Thyroid gland (tissue), 4 donors: ENCODE measurements around the gene NFE2L2. TPM values are rescaled to one million over a fixed set of nuclear protein-coding genes. Genes with fewer than 3 reads are reported as not detected.
A peak's percentile ranks its signal among the peaks of the same experiment; 100 is the strongest.

Experiments used
- DNase-seq, 2 donors: peaks; one replicate each; pipeline ENCODE4 v3.0.0-alpha.2; 2019
- H3K27ac ChIP-seq, 3 donors: fragments of 200-600 bp; sonication (generic); 1 replicate in 2 of 3; 2 replicates in 1 of 3; pipeline ENCODE4 v1.5.1; 2016 to 2019; ENCODE audit warnings: mild to moderate bottlenecking in 1 of 3, moderate library complexity in 1 of 3
- H3K27me3 ChIP-seq: fragments of 200-600 bp; sonication (generic); one replicate; pipeline ENCODE4 v1.5.1; 2019
- H3K36me3 ChIP-seq, 2 donors: fragments of 200-600 bp; sonication (generic); one replicate each; pipeline ENCODE4 v1.5.1; 2016 to 2019
- H3K4me1 ChIP-seq, 2 donors: fragments of 200-600 bp; sonication (generic); one replicate each; pipeline ENCODE4 v1.5.1; 2017 to 2019
- H3K4me3 ChIP-seq, 3 donors: fragments of 200-600 bp; sonication (generic); replicated peaks in 1 of 3; 1 replicate in 2 of 3; 2 replicates in 1 of 3; pipeline ENCODE4 v1.5.1; 2016; ENCODE audit warnings: mild to moderate bottlenecking in 1 of 3
- H3K9me3 ChIP-seq: fragments of 200-600 bp; sonication (generic); one replicate; pipeline ENCODE4 v1.5.1; 2017
- CTCF ChIP-seq, 6 experiments: fragments of 200-600 bp in 3 of 6; fragments of 450-650 bp in 3 of 6; sonication (generic) in 3 of 6; IDR thresholded peaks; one replicate each; pipeline ENCODE4 v1.5.1; 2016 to 2019; ENCODE audit warnings: antibody characterized with exemption in 6 of 6, mild to moderate bottlenecking in 2 of 6, inconsistent platforms in 1 of 6, moderate library complexity in 1 of 6
- POLR2A ChIP-seq, 2 donors: fragments of 450-650 bp; IDR thresholded peaks; one replicate each; pipeline ENCODE4 v1.6.1; 2017; ENCODE audit warnings: antibody characterized with exemption in 2 of 2, mild to moderate bottlenecking in 2 of 2, moderate library complexity in 1 of 2
- WGBS, 2 donors: methylation state at CpG; one replicate each; pipeline ENCODE4 v1.1.5; 2017; 5-methylcytosine and 5-hydroxymethylcytosine counted together
- intact Hi-C: fragments of 100-400 bp; cut with DNase I; formaldehyde crosslinking; loops from one replicate; pipeline ENCODE4 v1.15.1; 2023
- total RNA-seq, 4 donors: library from RNA; depleted of rRNA; stranded (reverse); fragments of >200 nt; gene quantifications; one replicate each; pipeline ENCODE4 v1.2.3, GENCODE V29; 2016

The NFE2L2 gene
- total RNA-seq, 4 donors from 2014 or later, result 139 to 157 (median 144) TPM

- Histone ChIP-seq H3K4me1 (peaks cover 88 to 89% of the 10 kb centered on the region in 2 donors), H3K4me3 (no peak overlapping the region)
Observed at GRCh38 chr2:177256695-177257094, 7.8 kb downstream of the NFE2L2 start.

GRCh38 chr2:177256026-177256425, 8.5 kb downstream of the NFE2L2 start:
- Histone ChIP-seq H3K4me1 (peaks cover 88 to 95% of the 10 kb centered on the region in 2 donors), H3K27me3 (no peaks in the 10 kb centered on the region), H3K36me3 (peaks cover 0 to 4% of the 10 kb centered on the region in 2 donors), H3K27ac (peak overlapping the region in 2 of 3 donors; percentile 39 to 71), H3K9me3 (no peaks in the 10 kb centered on the region), H3K4me3 (no peak overlapping the region)
- intact Hi-C loops, result no loop called here
- TF ChIP-seq POLR2A (IDR thresholded peaks at IDR 0.05), result no peak
- TF ChIP-seq CTCF (IDR thresholded peaks at IDR 0.05), result no peak
- DNase-seq, result no peak
- 68 to 74% methylated on average over 2 of the region's 2 CpGs for WGBS, 2 donors

More at GRCh38 chr2:177256695-177257094, 7.8 kb downstream of the NFE2L2 start:
- Histone ChIP-seq H3K27ac (peak overlapping the region; percentile 45 to 71 (median 68)), H3K9me3 (no peaks in the 10 kb centered on the region), H3K27me3 (no peaks in the 10 kb centered on the region), H3K36me3 (peaks cover 0 to 4% of the 10 kb centered on the region in 2 donors)
- DNase-seq, result no peak
- intact Hi-C loops, result no loop called here
- TF ChIP-seq CTCF (IDR thresholded peaks at IDR 0.05) (no peak), POLR2A (IDR thresholded peaks at IDR 0.05) (no peak)
- 29 to 65% methylated on average over 3 of the region's 3 CpGs for WGBS, 2 donors

GRCh38 chr2:177255227-177255601, 9.3 kb downstream of the NFE2L2 start:
- peak overlapping the region in 2 of 3 donors; percentile 39 to 71 for H3K27ac ChIP-seq
- 69 to 78% methylated on average over 2 of the region's 2 CpGs for WGBS, 2 donors

GRCh38 chr2:177254433-177255226, 9.9 kb downstream of the NFE2L2 start:
- intact Hi-C loops, result no loop called here
- Histone ChIP-seq H3K27me3 (no peaks in the 10 kb centered on the region), H3K9me3 (no peaks in the 10 kb centered on the region), H3K4me3 (no peak overlapping the region), H3K36me3 (peaks cover 0 to 4% of the 10 kb centered on the region in 2 donors), H3K4me1 (peaks cover 87 to 92% of the 10 kb centered on the region in 2 donors), H3K27ac (peak overlapping the region in 1 of 3 donors; percentile 71)
- TF ChIP-seq POLR2A (IDR thresholded peaks at IDR 0.05), result no peak
- TF ChIP-seq CTCF (IDR thresholded peaks at IDR 0.05), result peak in 2 of 6 experiments; percentile 12 to 32
- no peak for DNase-seq
- WGBS, 2 donors, result 68 to 73% methylated on average over 11 of the region's 11 CpGs

More at GRCh38 chr2:177255227-177255601, 9.3 kb downstream of the NFE2L2 start:
- intact Hi-C loops, result no loop called here
- no peaks in the 10 kb centered on the region for H3K9me3 ChIP-seq
- peaks cover 88 to 95% of the 10 kb centered on the region in 2 donors for H3K4me1 ChIP-seq
- H3K27me3 ChIP-seq, result no peaks in the 10 kb centered on the region
- TF ChIP-seq POLR2A (IDR thresholded peaks at IDR 0.05), result no peak
- no peak for TF ChIP-seq CTCF (IDR thresholded peaks at IDR 0.05)
- H3K4me3 ChIP-seq, result no peak overlapping the region
- H3K36me3 ChIP-seq, result peaks cover 0 to 4% of the 10 kb centered on the region in 2 donors
- DNase-seq, result no peak

GRCh38 chr2:177253704-177254103, 10.8 kb downstream of the NFE2L2 start:
- intact Hi-C loops, result no loop called here
- Histone ChIP-seq H3K4me1 (peaks cover 84 to 90% of the 10 kb centered on the region in 2 donors), H3K27ac (peak overlapping the region in 1 of 3 donors; percentile 71), H3K27me3 (no peaks in the 10 kb centered on the region), H3K9me3 (no peaks in the 10 kb centered on the region), H3K36me3 (peaks cover 0 to 4% of the 10 kb centered on the region in 2 donors), H3K4me3 (no peak overlapping the region)
- DNase-seq, result no peak
- WGBS, 2 donors, result 85 to 92% methylated on average over 3 of the region's 3 CpGs
- no peak for TF ChIP-seq POLR2A (IDR thresholded peaks at IDR 0.05)
- TF ChIP-seq CTCF (IDR thresholded peaks at IDR 0.05), result no peak
